ENCODE data around the gene TBCCD1. TPM values are rescaled to one million over a fixed set of nuclear protein-coding genes. Genes with fewer than 3 reads are reported as not detected.
"Not testable (repeated sequence)": the region's sequence is repeated elsewhere in the genome, so short reads cannot be mapped to it uniquely, and the experiment has no call there.

The TBCCD1 gene
- total RNA-seq, 2 experiments from 2014 or later: 15.2 to 17.4 TPM

DNA sequence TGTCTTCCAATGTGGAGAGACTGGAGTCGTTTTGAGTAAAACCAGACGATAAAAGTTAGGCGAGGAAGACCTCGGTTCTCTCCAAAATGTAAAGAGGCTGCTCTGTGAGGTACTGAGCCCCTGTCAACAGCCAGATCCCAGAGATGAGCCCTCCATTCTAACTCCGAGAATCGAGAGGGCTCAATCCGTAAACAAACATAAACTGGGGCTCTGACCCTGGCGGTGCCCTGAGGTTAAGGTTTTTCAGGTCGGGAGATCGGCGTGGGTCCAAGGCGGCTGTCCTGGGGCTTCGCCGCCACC, 417 bp downstream of the TBCCD1 start:
- Mint-ChIP-seq H3K4me1 (peaks cover 36% of the 10 kb centered on the region), H3K27ac (peak overlapping the region; percentile 86), H3K36me3 (peaks cover 9% of the 10 kb centered on the region), H3K9me3 (no peaks in the 10 kb centered on the region), H3K27me3 (no peaks in the 10 kb centered on the region), H3K4me3 (peak overlapping the region; percentile 86)
- ATAC-seq (ENCODE audit: low read depth) (no peak), DNase-seq (no peak)
- POLR2A ChIA-PET: interaction anchor here (0.6 to 5.4 kb wide), 4 partner anchors 13 to 802 kb away, joined by 3 to 50 read pairs (median 6); partner anchors contain the start of genes EIF4A2, RTP4 and TRA2B

DNA sequence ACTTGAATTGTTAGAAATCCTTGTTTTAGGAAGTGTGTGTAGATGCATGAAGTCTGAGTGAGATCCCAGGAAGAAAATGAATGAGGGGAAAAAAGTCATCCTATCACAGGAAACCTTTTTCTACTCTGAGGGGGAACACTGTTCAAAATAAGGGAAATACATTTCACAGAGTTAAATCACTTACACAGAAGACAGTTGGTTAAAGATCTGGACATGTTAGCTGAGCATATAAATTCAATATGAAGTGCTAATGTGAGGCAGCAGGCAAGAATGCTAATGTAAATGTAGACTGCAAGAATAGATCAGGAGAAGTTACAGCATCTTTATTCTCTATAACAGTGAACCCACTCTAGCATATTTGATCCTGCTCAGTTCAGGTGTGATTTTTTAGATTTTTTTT, 2.6 kb downstream of the TBCCD1 start:
- H3K36me3 Mint-ChIP-seq: peaks cover 15% of the 10 kb centered on the region
- DNase-seq (no peak), ATAC-seq (ENCODE audit: low read depth) (no peak)
- peaks cover 40% of the 10 kb centered on the region for H3K4me1 Mint-ChIP-seq
- POLR2A ChIA-PET: no interaction called here
- no peak overlapping the region for H3K4me3 Mint-ChIP-seq
- no peaks in the 10 kb centered on the region for H3K27me3 Mint-ChIP-seq
- H3K9me3 Mint-ChIP-seq: no peaks in the 10 kb centered on the region
- peak overlapping the region; percentile 54 for H3K27ac Mint-ChIP-seq

DNA sequence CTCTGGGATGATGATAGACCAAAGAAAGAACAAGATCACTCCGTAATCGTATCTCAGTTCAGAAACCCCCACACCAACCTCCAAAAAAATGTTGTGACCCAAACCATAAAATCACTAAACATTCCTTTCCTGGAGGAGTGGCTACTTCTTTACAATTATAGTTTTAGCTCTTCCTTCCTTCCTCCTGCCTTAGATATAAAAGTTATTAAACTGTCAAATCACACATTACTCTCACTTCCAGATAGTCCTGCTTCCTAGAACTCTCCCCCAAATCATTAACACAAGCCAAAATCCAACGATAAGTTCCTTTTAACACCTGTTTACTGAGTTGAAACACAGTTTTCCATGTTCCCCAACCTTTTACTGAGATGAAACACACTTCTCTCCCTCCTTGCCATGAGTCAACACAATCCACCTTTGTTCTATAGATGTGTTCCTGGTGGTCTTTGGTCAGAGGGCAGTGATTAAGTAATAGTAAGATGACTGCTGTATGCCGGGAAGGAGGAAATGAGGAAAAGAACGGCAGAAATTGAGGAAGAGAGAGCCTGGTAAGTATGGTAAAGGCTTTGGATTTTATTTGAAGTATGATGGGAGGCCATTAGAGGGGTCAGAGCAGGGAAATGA, 14.6 kb downstream of the TBCCD1 start:
- no peak for DNase-seq
- ATAC-seq (ENCODE audit: low read depth): no peak
- Mint-ChIP-seq H3K27ac (no peak overlapping the region), H3K4me3 (no peak overlapping the region), H3K36me3 (peaks cover 24% of the 10 kb centered on the region), H3K27me3 (no peaks in the 10 kb centered on the region), H3K9me3 (no peaks in the 10 kb centered on the region), H3K4me1 (no peaks in the 10 kb centered on the region)
- POLR2A ChIA-PET: no interaction called here

DNA sequence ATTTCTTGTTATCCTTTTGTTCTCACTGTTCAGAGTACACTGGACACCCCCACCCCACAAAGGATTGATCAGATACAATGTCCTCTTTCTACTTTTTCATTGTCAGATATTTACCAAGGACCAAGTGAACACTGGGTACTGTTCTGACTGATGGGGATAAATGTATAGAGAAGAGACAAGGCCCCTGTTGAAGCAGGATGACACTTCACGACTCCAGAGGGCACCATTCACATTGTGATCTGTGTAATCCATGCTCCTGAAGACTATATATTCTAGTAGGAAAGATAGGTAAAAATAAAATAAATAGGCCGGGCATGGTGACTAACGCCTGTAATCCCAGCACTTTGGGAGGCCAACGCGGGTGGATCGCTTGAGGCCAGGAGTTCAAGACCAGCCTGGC, 15.8 kb downstream of the TBCCD1 start:
- peaks cover 21% of the 10 kb centered on the region for H3K36me3 Mint-ChIP-seq
- H3K4me1 Mint-ChIP-seq: no peaks in the 10 kb centered on the region
- no peak for ATAC-seq (ENCODE audit: low read depth)
- POLR2A ChIA-PET: no interaction called here
- H3K4me3 Mint-ChIP-seq: no peak overlapping the region
- H3K9me3 Mint-ChIP-seq: no peaks in the 10 kb centered on the region
- no peaks in the 10 kb centered on the region for H3K27me3 Mint-ChIP-seq
- no peak for DNase-seq
- H3K27ac Mint-ChIP-seq: no peak overlapping the region

DNA sequence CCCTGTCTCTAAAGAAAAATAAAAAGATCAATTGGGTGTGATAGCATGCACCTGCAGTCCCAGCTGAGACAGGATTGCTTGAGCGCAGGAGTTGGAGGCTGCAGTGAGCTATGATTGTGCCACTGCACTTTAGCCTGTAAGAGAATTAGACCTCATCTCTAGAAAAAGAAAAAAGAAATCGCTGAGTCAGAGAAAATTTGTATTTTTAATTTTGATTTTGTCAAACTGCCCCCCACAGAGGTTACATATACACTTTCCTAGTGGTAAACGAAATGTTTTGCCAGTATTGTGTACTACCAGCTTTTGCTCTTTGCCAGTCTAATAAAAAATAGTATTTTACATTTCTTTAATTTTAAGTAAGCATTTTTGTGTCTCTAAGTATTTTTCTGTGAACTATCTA, 17.6 kb downstream of the TBCCD1 start:
- no peaks in the 10 kb centered on the region for H3K27me3 Mint-ChIP-seq
- no peaks in the 10 kb centered on the region for H3K4me1 Mint-ChIP-seq

DNA sequence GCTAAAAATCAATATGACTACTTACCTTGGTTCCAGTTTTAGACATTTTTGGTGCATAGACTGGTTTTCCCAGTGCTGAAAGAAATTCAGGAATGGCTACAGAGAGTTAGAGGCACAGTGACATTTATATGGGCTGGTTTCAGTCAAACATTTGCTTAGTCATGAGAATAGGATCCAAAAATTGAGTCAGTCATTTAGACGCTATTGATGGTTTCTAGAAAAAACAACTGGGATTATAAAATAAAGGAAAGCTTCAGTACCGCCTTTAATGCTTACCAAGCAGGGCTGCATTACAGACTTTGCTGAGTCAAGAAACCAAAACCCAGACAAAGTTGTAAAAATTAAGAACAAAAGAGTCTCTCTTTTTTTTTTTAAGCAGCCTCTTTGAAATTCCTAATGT, 22.9 kb downstream of the TBCCD1 start, which contains the start of gene CRYGS:
TSS of gene CRYGS (minus strand) at position 100 of the 400 bp plus-strand sequence. CDS start at position 46, 54 bp downstream.
- ATAC-seq (ENCODE audit: low read depth): no peak
- POLR2A ChIA-PET: no interaction called here
- Mint-ChIP-seq H3K4me3 (no peak within 1 kb of the TSS), H3K9me3 (no peaks in the 10 kb centered on the region), H3K27ac (no peak within 1 kb of the TSS), H3K36me3 (peaks cover 6% of the 10 kb centered on the region), H3K27me3 (no peaks in the 10 kb centered on the region), H3K4me1 (peaks cover 7% of the 10 kb centered on the region)
- no peak for DNase-seq

More for the DNA sequence above, 17.6 kb downstream of the TBCCD1 start:
- Mint-ChIP-seq H3K9me3 (no peaks in the 10 kb centered on the region), H3K36me3 (peaks cover 12% of the 10 kb centered on the region), H3K27ac (no peak overlapping the region), H3K4me3 (no peak overlapping the region)
- POLR2A ChIA-PET: no interaction called here
- no peak for ATAC-seq (ENCODE audit: low read depth)
- DNase-seq: no peak

DNA sequence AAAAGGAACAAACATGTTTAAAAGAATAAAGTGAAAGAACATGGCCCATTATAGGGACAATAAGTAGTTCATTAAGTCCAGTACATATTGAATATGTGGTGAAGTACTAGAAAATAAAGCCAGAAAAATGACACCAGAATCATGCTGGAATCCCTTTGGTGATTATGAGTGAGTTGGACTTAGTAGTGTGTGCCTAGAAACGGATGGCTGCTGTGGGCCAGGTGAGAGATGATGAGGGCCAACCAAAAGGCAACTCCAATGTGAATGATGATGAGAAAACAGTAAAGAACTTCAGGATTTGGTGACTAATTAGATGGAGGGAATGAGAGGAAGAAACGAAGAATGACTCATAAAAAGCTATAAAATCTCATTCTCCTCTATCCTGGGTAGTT, 26.3 kb downstream of the TBCCD1 start:
- Mint-ChIP-seq H3K4me3 (no peak overlapping the region), H3K4me1 (peaks cover 7% of the 10 kb centered on the region), H3K27me3 (no peaks in the 10 kb centered on the region), H3K36me3 (peaks cover 3% of the 10 kb centered on the region), H3K27ac (no peak overlapping the region), H3K9me3 (no peaks in the 10 kb centered on the region)
- no peak for DNase-seq
- no peak for ATAC-seq (ENCODE audit: low read depth)
- POLR2A ChIA-PET: interaction anchor here (1.0 kb wide), 1 partner anchor 29 kb away, joined by 5 read pairs; the partner anchor contains the start of gene DNAJB11

DNA sequence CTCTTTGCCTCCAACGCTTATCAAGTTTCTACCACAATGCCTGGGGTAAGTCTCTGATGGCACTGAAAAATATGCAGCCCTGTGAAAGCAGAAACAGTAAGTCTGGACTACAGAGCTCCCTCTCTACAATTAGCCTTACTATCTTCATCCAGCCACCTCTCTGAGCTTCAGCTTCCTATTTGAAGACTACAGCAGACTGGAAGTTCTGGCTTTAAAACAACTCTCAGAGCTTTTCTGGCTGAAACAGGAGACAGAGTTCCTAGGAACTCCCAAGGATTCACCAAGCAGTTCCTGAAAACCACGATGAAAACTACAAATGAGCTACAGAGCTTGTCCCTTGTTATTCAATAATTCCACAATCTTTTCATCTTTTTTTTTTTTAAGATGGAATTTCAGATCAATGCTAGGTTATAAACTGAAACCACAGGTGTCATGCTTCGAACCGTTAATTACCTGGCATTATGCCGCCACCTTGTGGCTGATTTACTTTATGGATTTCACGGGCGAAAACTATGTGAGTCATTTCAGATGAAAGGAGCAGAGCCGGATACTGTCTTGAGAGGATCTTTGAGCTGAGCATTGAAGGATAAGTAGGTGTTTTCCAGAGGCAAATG, 26.8 kb downstream of the TBCCD1 start:
- POLR2A ChIA-PET: interaction anchor here (1.0 kb wide), 1 partner anchor 30 kb away, joined by 5 read pairs; the partner anchor contains the start of gene DNAJB11
- Mint-ChIP-seq H3K4me3 (peak overlapping the region; percentile 17), H3K27me3 (no peaks in the 10 kb centered on the region), H3K27ac (no peak overlapping the region), H3K9me3 (no peaks in the 10 kb centered on the region), H3K36me3 (peaks cover 3% of the 10 kb centered on the region), H3K4me1 (peaks cover 7% of the 10 kb centered on the region)
- ATAC-seq (ENCODE audit: low read depth) (peak; percentile 92), DNase-seq (peak; percentile 65)

DNA sequence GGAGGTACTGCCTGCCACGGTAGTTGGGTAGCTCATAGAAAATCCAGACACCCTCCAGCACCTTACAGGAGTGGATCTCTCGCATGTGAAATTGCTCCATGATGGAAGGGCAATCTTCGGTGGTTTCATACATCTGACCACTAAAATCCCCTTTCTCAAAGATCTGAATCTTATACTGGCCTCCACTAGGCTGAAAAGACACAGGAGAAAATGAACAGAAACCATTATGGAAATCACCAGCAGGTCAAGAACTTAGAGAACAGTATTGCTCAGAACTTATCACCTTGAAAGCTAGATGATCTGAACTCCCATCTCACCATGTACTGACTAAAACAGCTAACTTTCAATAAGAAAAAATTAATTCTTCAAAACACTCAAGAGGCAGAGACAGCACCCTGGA, 28.4 kb downstream of the TBCCD1 start:
- Mint-ChIP-seq H3K4me3 (no peak overlapping the region), H3K4me1 (peaks cover 20% of the 10 kb centered on the region), H3K9me3 (no peaks in the 10 kb centered on the region), H3K36me3 (no peaks in the 10 kb centered on the region), H3K27me3 (no peaks in the 10 kb centered on the region), H3K27ac (no peak overlapping the region)
- POLR2A ChIA-PET: no interaction called here
- no peak for ATAC-seq (ENCODE audit: low read depth)
- DNase-seq: no peak

DNA sequence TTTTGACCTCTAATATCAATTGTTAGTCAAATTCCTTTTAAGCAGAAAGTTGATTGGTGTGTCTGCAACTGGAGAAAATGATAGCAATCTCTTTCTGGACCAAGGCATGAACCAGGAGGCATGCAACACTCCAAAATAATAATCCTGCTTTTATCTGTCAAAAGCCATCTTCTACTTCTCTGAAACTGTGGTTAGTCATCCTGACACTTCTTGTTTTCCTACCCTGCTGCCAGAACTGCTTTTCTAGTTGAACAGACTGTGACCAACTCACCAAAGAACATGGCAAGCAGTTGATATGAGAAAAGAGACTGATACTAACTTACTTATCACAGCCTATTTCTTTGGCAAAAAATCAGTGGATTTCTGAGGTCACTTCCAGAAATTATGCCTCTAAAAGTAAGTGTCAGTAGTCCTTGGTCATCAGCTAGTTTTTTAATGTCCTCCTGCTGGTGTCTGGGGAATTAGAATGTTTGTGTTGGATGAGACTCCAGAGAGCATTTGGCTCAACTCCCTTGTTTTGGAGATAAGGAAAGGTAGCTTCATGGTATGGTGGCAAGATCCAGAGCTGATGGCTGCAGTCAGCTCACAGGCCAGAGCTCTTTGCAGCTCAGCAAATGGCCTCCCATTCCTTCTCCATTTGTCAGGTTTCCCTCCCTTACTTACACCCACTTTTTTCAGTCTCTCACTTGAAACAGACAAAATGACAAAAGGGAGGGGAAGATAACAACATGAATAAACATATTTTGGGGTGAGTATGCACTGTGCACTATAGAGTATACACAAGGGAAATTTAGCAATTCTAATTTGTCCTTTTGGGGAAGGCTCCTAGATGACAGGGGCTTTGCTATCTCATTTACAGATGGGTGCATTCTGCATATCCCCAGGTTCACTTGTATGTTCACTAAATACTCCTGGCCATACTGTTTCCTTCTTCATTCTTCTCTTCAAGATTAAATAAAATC, 30.0 kb downstream of the TBCCD1 start:
- DNase-seq (no peak), ATAC-seq (ENCODE audit: low read depth) (no peak)
- H3K27me3 Mint-ChIP-seq: no peaks in the 10 kb centered on the region
- peaks cover 23% of the 10 kb centered on the region for H3K4me1 Mint-ChIP-seq
- no peaks in the 10 kb centered on the region for H3K9me3 Mint-ChIP-seq
- no peaks in the 10 kb centered on the region for H3K36me3 Mint-ChIP-seq
- H3K4me3 Mint-ChIP-seq: no peak overlapping the region
- POLR2A ChIA-PET: interaction anchor here (0.9 kb wide), 1 partner anchor 55 kb away, joined by 3 read pairs; no protein-coding TSS in a partner anchor
- H3K27ac Mint-ChIP-seq: no peak overlapping the region

DNA sequence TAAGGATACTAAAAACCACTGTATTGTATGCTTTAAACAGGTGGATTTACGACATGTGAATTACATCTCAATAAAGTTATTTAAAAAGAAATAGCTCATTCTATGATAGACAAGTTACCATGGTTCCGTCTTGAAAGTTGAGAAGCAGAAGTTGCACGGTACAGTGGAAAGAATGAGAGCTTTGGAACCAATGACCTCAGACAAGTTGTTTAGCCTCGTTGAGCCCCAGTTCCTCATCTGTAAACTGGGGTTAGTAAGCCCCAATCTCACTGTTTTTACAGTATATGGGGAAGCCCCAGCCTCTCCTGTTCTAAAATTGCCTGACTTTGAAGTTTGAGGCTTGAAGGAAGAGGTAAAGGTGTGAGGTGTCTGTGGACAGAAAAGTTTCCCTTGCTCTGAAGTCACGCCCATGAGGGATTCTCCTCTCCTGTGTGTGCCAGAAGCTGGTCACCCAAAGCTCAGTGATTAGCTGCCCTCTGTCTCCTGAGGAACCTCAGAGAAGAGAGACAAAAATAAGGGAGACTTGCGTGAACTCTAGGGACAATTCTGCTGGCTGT, 32.9 kb downstream of the TBCCD1 start:
- Mint-ChIP-seq H3K27ac (peak overlapping the region; percentile 28), H3K27me3 (no peaks in the 10 kb centered on the region), H3K4me3 (peak overlapping the region; percentile 6), H3K36me3 (peaks cover 1% of the 10 kb centered on the region), H3K4me1 (peaks cover 22% of the 10 kb centered on the region), H3K9me3 (no peaks in the 10 kb centered on the region)
- ATAC-seq (ENCODE audit: low read depth) (peak; percentile 94), DNase-seq (no peak)
- POLR2A ChIA-PET: interaction anchor here (0.9 to 2.1 kb wide), 4 partner anchors 15 to 250 kb away, joined by 3 to 9 read pairs (median 3); partner anchors contain the start of gene DNAJB11

DNA sequence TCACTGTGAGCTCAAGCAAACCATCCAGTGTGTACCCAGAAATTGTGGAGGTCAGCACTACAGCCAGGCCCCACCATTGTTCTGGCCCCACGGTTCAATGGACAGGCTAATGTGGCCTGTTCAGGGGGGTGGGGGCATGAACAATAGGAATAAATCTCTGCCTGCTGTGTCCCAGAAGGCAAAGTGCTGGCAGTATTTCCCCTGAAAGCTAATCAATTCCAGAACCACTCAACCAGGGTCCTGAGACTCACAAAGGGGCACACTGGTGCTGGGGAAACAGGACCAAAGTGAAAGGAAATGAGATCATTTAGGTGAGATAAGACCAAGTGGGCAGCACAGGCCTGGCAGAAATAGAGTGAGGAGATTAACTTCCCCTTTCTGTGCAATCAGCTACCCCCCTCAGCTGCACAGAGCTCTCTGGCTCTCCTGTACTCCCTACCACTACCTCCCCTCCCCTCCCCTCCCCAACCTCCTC, 34.5 kb downstream of the TBCCD1 start:
- POLR2A ChIA-PET: no interaction called here
- no peak overlapping the region for H3K4me3 Mint-ChIP-seq
- no peak for DNase-seq
- peaks cover 27% of the 10 kb centered on the region for H3K4me1 Mint-ChIP-seq
- H3K27ac Mint-ChIP-seq: no peak overlapping the region
- no peak for ATAC-seq (ENCODE audit: low read depth)
- H3K9me3 Mint-ChIP-seq: no peaks in the 10 kb centered on the region
- H3K27me3 Mint-ChIP-seq: no peaks in the 10 kb centered on the region
- H3K36me3 Mint-ChIP-seq: peaks cover 9% of the 10 kb centered on the region

DNA sequence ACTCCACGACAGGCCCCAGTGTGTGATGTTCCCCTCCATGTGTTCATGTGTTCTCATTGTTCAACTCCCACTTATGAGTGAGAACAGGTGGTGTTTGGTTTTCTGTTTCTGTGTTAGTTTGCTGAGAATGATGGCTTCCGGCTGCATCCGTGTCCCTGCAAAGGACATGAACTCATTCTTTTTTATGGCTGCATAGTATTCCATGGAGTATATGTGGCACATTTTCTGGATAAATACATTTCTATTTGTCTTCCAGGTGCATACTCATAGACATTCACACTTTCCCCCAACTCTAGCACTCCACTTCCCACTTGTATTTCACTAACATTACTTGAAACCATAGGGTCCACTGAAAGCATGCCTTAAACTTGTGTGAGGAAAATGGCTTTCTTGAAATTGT, 35.4 kb downstream of the TBCCD1 start:
- H3K9me3 Mint-ChIP-seq; DNase-seq; H3K4me3 Mint-ChIP-seq; ATAC-seq (ENCODE audit: low read depth); H3K27ac Mint-ChIP-seq; H3K36me3 Mint-ChIP-seq; H3K27me3 Mint-ChIP-seq; POLR2A ChIA-PET: not testable (repeated sequence)
- peaks cover 27% of the 10 kb centered on the region for H3K4me1 Mint-ChIP-seq

Measured in activated naive CD8-positive, alpha-beta T cell treated with anti-CD3 and anti-CD28 coated beads, Interleukin-2, amount 10 ng/mL, durations not matched to agents 7 days and 5 days (primary cell).